Activated naive CD4-positive, alpha-beta T cell treated with anti-CD3 and anti-CD28 coated beads for 36 hours (primary cell): Measurements from ENCODE around the gene TSPAN15. TPM values are rescaled to one million over a fixed set of nuclear protein-coding genes. Genes with fewer than 3 reads are reported as not detected.

ENCODE experiments used
- CTCF ChIA-PET: fragments of 350-600 bp; sonication (Branson Sonifier 250); formaldehyde crosslinking; loops from one replicate; lab custom pipeline; 2021; ENCODE audit warnings: antibody characterized with exemption; lab: Charles Lee
- DNase-seq: peaks from one replicate; pipeline ENCODE4 v3.0.0-alpha.2; 2020
- H3K27ac Mint-ChIP-seq: one replicate; pipeline ENCODE4 v1.8.0; 2021; ENCODE audit warnings: mild to moderate bottlenecking, mixed read lengths
- H3K27me3 Mint-ChIP-seq: one replicate; pipeline ENCODE4 v1.8.0; 2021; ENCODE audit warnings: low read depth, mixed read lengths
- H3K36me3 Mint-ChIP-seq: one replicate; pipeline ENCODE4 v1.8.0; 2021; ENCODE audit warnings: low read depth, mixed read lengths
- H3K4me1 Mint-ChIP-seq: one replicate; pipeline ENCODE4 v1.8.0; 2021; ENCODE audit warnings: low read depth, mixed read lengths
- H3K4me3 Mint-ChIP-seq: one replicate; pipeline ENCODE4 v1.8.0; 2021; ENCODE audit warnings: mild to moderate bottlenecking, moderate library complexity, mixed read lengths
- H3K9me3 Mint-ChIP-seq: one replicate; pipeline ENCODE4 v1.8.0; 2021; ENCODE audit warnings: mixed read lengths
- intact Hi-C: fragments of 100-400 bp; cut with micrococcal nuclease; formaldehyde crosslinking; loops from one replicate; pipeline ENCODE4 v1.15.1; 2023
- total RNA-seq, 2 experiments: library from RNA; stranded (reverse); gene quantifications; one replicate each; pipeline ENCODE4 v1.2.3, GENCODE V29; 2021

Gene TSPAN15
- total RNA-seq, 2 experiments from 2014 or later, result 0.72 to 1.1 TPM

DNA sequence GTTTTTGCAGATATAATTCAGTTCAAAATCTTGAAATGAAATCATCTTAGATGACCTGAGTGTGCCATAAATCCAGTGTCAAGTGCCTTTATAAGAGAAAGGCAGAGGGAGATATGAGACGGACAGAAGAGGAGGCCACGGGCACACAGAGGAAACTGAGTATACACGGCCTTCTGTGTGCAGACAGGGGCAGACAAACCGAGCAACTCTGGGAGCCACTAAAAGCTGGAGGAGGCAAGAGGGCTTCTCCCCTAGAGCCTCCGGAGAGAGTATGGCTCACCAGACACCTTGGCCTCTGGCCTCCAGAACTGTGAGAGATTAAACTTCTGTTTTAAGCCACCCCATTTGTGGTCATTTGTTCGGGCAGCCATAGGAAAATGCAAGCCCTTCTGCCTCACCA lies 12.6 kb downstream of the TSPAN15 start:
- H3K4me3 Mint-ChIP-seq, result no peak overlapping the region
- CTCF ChIA-PET, result no interaction called here
- intact Hi-C loops, result no loop called here

DNA sequence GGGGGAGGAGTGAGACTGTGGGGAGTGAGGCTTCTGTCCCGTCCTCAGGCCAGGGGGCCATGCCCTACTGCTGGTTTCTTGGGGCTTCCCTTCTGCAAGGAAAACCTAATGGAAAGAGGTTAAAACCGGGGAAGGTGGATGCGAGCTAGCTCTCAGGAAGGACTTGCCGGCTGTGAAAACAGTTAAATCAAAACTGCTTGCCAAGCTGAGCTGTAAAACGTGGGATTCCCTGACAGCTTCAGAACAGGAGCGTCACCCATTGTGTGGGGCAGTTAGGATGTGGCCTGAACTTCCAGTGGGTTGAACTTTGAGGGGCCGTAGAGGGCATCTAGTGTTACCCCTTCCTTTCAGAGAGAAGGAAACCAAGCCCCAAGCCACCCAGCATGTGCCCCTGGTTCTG lies 13.1 kb downstream of the TSPAN15 start:
- CTCF ChIA-PET, result no interaction called here
- H3K27me3 Mint-ChIP-seq, result no peaks in the 10 kb centered on the region
- H3K36me3 Mint-ChIP-seq, result no peaks in the 10 kb centered on the region
- intact Hi-C loops, result no loop called here
- H3K9me3 Mint-ChIP-seq, result no peaks in the 10 kb centered on the region
- H3K4me3 Mint-ChIP-seq, result no peak overlapping the region
- no peak for DNase-seq
- no peak overlapping the region for H3K27ac Mint-ChIP-seq
- H3K4me1 Mint-ChIP-seq, result peaks cover 12% of the 10 kb centered on the region

More for the DNA sequence above, 12.6 kb downstream of the TSPAN15 start:
- Mint-ChIP-seq H3K36me3 (no peaks in the 10 kb centered on the region), H3K27ac (no peak overlapping the region), H3K4me1 (peaks cover 12% of the 10 kb centered on the region), H3K27me3 (no peaks in the 10 kb centered on the region), H3K9me3 (no peaks in the 10 kb centered on the region)
- no peak for DNase-seq

DNA sequence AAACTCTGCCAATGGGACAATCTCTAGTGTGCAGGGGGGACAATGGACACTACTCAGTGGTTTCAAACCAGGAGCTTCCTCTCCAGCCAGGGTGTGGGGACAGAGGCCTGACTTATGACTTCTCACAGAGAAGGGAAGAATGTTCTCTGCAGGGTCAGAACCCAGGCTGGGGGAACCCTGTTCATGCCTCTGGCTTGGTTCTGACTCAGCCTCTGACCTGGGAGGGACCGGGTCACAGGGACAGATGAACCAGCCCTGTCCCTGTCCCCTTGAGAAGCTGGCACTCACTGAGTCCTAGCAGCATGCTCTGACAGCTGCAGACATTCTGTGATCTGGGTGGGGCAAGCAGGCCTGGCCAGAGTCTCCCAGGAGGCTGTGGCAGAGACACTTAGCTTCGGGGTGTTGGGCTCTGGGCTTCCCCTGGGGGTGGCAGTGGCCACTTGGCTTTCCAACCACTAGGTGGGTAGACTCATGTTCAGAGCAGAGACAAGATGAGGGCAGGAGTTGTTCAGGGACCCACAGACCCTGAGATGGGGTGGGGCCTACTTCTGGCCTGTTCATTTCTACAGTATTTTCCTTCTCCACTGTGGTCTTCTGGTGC lies 13.6 kb downstream of the TSPAN15 start:
- H3K27ac Mint-ChIP-seq, result no peak overlapping the region
- H3K9me3 Mint-ChIP-seq, result no peaks in the 10 kb centered on the region
- no peaks in the 10 kb centered on the region for H3K27me3 Mint-ChIP-seq
- CTCF ChIA-PET, result no interaction called here
- peaks cover 12% of the 10 kb centered on the region for H3K4me1 Mint-ChIP-seq
- intact Hi-C loops, result no loop called here
- DNase-seq, result no peak
- no peaks in the 10 kb centered on the region for H3K36me3 Mint-ChIP-seq
- no peak overlapping the region for H3K4me3 Mint-ChIP-seq

DNA sequence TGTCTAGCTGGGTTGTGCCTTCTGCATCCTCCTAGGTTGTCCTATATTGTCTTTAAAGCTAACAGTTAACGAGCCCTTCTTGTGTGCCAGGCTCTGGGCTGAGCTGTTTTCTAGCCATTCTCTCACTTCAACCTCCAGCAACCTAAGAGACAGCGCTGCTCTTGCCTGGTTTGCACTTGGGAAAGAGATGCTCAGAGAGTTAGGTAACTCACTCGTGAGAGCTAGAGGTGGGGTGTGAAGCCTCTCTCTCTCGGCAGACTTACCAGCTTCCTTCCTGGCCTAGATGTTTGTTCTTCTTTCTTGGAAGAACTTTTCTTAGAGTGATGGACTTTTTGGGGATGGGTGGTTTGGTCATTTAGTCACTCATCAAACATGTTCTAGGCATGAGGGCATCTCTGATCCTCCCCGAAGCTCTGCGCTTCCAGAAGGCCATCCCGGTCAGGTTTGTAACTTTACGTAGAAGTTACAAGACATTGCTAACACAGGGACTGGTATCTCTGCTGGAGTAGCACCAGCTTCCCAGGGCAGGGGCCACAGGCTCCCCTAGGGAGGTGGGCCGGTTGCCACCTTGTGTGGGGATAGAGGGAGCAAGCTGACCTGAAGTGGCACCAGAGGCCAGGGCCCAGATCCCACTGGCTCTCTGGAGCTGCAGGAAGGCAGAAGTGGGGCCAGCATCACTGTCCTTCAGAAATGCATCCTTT lies 14.3 kb downstream of the TSPAN15 start:
- H3K4me3 Mint-ChIP-seq, result no peak overlapping the region
- intact Hi-C loops, result no loop called here
- DNase-seq, result no peak

DNA sequence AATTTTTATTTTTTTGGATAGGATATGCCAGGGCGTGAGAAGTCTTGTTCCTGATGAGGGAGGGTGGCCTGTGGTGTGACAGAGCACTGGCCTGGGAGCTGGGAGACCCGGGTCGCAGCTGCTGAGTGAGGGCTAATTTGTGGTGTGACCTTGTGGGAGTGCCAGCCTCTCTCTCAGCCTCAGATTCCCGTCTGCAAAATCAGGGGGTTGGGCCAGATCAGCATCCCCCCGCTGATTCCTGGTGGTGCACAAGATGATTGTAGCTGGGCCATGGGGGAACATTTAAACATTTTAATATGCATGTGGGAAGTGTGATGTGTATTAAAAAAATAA lies 14.9 kb downstream of the TSPAN15 start:
- intact Hi-C loops, result no loop called here

More for the DNA sequence above, 14.3 kb downstream of the TSPAN15 start:
- no peak overlapping the region for H3K27ac Mint-ChIP-seq
- no peaks in the 10 kb centered on the region for H3K27me3 Mint-ChIP-seq
- no peaks in the 10 kb centered on the region for H3K9me3 Mint-ChIP-seq
- H3K36me3 Mint-ChIP-seq, result no peaks in the 10 kb centered on the region
- H3K4me1 Mint-ChIP-seq, result peaks cover 12% of the 10 kb centered on the region
- CTCF ChIA-PET, result interaction anchor here (1.0 kb wide), 1 partner anchor 19 kb away, joined by 3 read pairs; no protein-coding TSS in a partner anchor

DNA sequence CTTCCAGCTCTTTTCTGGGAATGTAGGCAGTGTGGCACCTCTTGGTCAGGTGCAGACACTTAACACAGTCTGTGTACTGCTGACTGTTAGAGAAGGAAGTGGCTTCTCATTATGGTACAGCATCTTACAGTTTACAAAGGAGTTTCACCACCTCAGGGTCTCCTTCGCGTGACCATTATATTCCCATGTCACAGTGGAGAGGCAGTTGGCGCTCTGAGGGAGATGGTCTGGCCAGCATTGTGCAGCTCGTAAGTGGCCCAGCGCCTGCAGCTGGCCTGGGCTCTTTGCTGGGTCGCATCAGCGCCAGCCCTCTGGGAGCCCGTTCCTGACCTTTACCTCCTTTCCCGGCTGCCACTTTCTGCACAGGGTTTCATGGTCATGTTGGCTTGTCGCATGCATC lies 15.4 kb downstream of the TSPAN15 start:
- Mint-ChIP-seq H3K9me3 (no peaks in the 10 kb centered on the region), H3K27me3 (no peaks in the 10 kb centered on the region), H3K4me3 (no peak overlapping the region), H3K27ac (no peak overlapping the region), H3K36me3 (no peaks in the 10 kb centered on the region), H3K4me1 (peaks cover 12% of the 10 kb centered on the region)
- intact Hi-C loops, result no loop called here
- CTCF ChIA-PET, result interaction anchor here (1.0 kb wide), 2 partner anchors 20 to 49 kb away, joined by 3 read pairs; no protein-coding TSS in a partner anchor
- no peak for DNase-seq

More for the DNA sequence above, 14.9 kb downstream of the TSPAN15 start:
- H3K9me3 Mint-ChIP-seq, result no peaks in the 10 kb centered on the region
- no peak for DNase-seq
- H3K4me1 Mint-ChIP-seq, result peaks cover 12% of the 10 kb centered on the region
- CTCF ChIA-PET, result interaction anchor here (1.0 kb wide), 1 partner anchor 19 kb away, joined by 3 read pairs; no protein-coding TSS in a partner anchor
- no peak overlapping the region for H3K4me3 Mint-ChIP-seq
- no peaks in the 10 kb centered on the region for H3K36me3 Mint-ChIP-seq
- H3K27ac Mint-ChIP-seq, result no peak overlapping the region
- H3K27me3 Mint-ChIP-seq, result no peaks in the 10 kb centered on the region

DNA sequence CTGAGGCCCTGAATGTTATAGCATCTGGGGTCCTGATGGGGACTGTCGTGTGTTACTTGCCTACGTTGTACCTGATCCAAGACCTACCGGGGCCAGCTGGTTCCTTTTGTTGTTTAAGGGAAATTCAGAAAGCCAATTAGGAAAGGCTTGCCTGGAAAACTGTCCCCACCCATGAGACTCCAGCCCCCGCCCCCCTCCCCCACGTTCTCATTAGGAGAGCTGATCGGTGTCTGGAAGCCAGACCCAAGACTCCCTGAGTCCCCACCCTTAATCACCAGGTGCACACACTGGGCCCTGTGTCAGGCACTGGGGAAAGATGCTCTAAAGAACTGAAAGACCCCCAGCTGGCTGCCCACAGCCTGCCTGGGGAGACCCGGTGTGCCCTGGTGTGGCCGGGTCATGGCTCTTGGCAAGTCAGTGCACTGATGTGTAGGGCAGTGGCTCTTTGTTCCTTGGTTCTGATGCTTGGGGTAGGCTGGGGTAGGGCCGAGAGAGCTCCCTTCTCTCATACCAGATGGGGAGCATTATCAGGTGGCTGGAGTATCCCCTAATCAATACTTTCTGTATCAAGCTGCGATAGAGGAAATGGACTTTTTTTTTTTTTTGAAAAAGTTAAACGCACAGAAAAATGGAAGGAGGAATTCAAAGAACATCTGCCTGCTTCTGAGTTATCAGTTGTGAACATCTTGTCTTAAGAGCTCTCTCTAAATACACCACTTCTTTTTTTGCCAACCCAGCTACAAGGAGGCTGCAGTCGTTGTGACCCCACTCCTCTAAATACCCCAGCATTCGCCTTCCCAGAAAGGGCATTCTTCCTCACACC lies 16.9 kb downstream of the TSPAN15 start:
- Mint-ChIP-seq H3K27ac (no peak overlapping the region), H3K4me3 (no peak overlapping the region), H3K9me3 (no peaks in the 10 kb centered on the region), H3K27me3 (no peaks in the 10 kb centered on the region), H3K36me3 (no peaks in the 10 kb centered on the region), H3K4me1 (peaks cover 11% of the 10 kb centered on the region)
- no peak for DNase-seq
- intact Hi-C loops, result no loop called here
- CTCF ChIA-PET, result no interaction called here

DNA sequence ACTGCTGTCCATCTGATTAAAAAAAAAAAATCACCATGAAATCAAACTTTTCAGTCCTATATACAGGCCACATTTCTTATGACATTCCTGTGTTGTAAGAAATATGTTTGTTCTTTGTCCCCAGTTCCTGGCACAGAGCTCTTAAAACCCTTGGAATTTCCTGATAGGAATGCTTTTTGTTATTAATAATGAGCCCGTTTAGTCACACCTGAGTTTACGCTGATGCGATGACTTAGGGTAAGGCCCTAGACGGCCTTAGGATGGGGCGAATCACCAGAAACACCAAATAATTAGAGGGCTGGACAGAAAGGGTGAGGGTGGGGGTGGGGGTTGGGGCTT lies 17.5 kb downstream of the TSPAN15 start:
- intact Hi-C loops, result no loop called here

DNA sequence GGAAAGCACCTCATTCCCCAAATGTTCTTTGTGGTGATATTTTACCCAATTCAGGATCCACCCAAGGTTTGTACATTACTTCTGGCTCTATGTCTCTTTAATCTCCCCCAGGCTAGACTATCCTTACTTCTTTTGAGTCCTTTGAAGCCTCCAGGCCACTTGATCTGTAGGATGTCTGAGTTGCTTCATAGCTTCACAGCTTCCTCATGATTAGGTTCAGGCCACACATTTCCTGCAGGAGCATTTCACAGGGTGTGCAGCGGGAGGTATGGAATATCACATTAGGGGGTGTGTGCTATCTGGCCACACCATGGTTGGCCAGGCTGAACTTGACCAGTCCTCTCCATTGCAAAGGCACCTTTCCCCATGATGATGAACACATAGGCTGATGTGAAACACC lies 18.7 kb downstream of the TSPAN15 start:
- Mint-ChIP-seq H3K27me3 (no peaks in the 10 kb centered on the region), H3K4me3 (no peak overlapping the region), H3K36me3 (no peaks in the 10 kb centered on the region), H3K9me3 (no peaks in the 10 kb centered on the region), H3K27ac (no peak overlapping the region), H3K4me1 (peaks cover 8% of the 10 kb centered on the region)
- DNase-seq, result no peak
- intact Hi-C loops, result no loop called here
- CTCF ChIA-PET, result no interaction called here

More for the DNA sequence above, 17.5 kb downstream of the TSPAN15 start:
- H3K36me3 Mint-ChIP-seq, result no peaks in the 10 kb centered on the region
- peaks cover 10% of the 10 kb centered on the region for H3K4me1 Mint-ChIP-seq
- H3K4me3 Mint-ChIP-seq, result no peak overlapping the region
- no peaks in the 10 kb centered on the region for H3K9me3 Mint-ChIP-seq
- no peak overlapping the region for H3K27ac Mint-ChIP-seq
- no peak for DNase-seq
- CTCF ChIA-PET, result no interaction called here
- no peaks in the 10 kb centered on the region for H3K27me3 Mint-ChIP-seq

DNA sequence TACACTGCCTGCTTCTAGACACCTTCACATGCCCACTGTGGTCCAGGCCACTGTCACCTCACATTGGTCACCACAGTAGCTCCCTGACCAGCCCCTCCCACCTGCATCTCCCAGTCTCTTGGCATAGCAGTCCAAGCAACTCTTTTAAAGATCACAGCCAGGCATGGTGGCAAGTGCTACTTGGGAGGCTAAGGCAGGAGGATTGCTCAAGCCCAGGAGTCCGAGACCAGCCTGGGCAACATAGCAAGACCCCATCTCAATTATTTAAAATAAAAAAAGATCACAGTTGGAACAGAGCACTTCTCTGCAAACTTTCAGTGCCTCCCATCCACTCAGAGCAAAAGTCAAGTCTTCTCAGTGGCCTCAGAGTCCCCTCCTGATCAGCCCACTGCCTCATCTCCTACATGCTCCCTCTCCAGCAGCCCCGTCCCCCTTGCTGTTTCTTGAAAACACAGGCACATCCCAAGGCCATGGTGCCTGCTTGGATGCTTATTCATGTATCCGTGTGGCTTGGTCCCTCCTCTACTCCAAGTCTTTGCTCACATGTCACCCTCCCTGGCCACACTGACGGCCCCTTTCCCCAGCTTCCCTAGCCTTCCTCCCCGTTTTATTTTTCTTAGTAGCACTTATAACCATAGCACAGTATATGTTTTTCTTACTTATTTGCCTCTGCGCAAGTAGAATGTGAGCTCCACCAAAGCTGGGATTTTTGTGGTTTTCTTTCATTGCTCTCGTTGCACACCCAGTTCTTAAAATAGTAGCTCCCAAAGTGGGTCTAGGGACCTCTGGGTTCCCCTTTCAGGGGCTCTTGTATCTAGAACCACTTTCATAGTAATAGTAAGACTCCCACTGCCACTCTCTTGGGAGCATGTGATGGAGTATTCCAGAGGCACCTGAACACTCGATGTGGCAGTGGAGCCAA lies 19.5 kb downstream of the TSPAN15 start:
- Mint-ChIP-seq H3K27ac (no peak overlapping the region), H3K9me3 (no peaks in the 10 kb centered on the region)
- DNase-seq, result no peak

DNA sequence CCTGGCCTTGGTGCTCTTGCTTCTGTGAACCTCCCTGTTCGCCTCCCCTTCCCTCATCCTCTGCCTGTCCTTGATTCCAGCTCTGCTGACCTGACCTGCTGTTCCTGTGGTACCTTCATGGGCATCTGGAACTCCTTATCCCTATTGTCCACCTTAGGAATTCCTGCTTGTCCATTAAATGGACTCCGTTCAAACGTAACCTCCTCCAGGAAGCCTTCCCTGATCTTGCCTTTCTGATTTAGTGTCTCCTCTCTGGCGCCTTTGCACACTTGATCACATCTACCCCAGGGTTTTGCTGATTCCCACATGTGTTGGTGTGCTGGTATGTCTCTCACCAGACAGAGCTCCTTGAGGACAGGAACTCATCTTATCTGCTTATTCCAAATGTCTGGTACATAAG lies 20.9 kb downstream of the TSPAN15 start:
- Mint-ChIP-seq H3K4me1 (no peaks in the 10 kb centered on the region), H3K27me3 (no peaks in the 10 kb centered on the region), H3K27ac (no peak overlapping the region), H3K36me3 (no peaks in the 10 kb centered on the region), H3K4me3 (no peak overlapping the region), H3K9me3 (no peaks in the 10 kb centered on the region)
- intact Hi-C loops, result no loop called here
- DNase-seq, result no peak
- CTCF ChIA-PET, result interaction anchor here (1.1 kb wide), 1 partner anchor 24 kb away, joined by 3 read pairs; no protein-coding TSS in a partner anchor

More for the DNA sequence above, 19.5 kb downstream of the TSPAN15 start:
- intact Hi-C loops, result no loop called here
- Mint-ChIP-seq H3K4me3 (no peak overlapping the region), H3K36me3 (no peaks in the 10 kb centered on the region), H3K4me1 (peaks cover under 1% of the 10 kb centered on the region), H3K27me3 (no peaks in the 10 kb centered on the region)
- CTCF ChIA-PET, result no interaction called here

DNA sequence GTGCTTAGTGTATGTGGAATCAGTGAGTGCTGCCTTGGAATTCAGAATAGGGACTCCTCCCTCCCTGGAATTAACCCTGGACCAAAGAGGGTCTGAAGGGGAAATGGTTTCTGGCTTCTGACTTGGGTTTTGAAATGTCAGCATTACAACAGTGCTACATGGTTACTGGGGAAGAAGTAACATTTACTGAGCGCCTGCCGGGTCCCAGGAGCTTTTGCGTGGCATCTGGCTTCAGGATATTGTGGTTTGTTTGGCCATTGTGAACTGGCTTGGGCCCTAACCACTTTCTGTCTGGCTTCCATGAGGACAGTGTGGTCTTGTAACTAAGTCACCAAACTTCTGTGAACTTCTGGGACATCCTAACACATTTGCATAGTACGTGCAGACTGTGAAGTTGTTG lies 21.3 kb downstream of the TSPAN15 start:
- intact Hi-C loops, result no loop called here
- CTCF ChIA-PET, result interaction anchor here (1.1 kb wide), 1 partner anchor 24 kb away, joined by 3 read pairs; no protein-coding TSS in a partner anchor
- no peaks in the 10 kb centered on the region for H3K36me3 Mint-ChIP-seq
- no peaks in the 10 kb centered on the region for H3K9me3 Mint-ChIP-seq
- H3K4me1 Mint-ChIP-seq, result no peaks in the 10 kb centered on the region
- H3K27ac Mint-ChIP-seq, result no peak overlapping the region
- no peak for DNase-seq
- H3K27me3 Mint-ChIP-seq, result no peaks in the 10 kb centered on the region
- no peak overlapping the region for H3K4me3 Mint-ChIP-seq
